ELF-1 (cell line): Measurements from ENCODE around the gene CLHC1.
A peak's percentile ranks its signal among the peaks of the same experiment; 100 is the strongest.
"Not testable (repeated sequence)": the region's sequence is repeated elsewhere in the genome, so short reads cannot be mapped to it uniquely, and the experiment has no call there.

Source experiments
- DNase-seq: peaks from one replicate; pipeline ENCODE4 v3.0.0-alpha.2; 2016; ENCODE audit warnings: low read depth, low spot score

The CLHC1 gene

DNA sequence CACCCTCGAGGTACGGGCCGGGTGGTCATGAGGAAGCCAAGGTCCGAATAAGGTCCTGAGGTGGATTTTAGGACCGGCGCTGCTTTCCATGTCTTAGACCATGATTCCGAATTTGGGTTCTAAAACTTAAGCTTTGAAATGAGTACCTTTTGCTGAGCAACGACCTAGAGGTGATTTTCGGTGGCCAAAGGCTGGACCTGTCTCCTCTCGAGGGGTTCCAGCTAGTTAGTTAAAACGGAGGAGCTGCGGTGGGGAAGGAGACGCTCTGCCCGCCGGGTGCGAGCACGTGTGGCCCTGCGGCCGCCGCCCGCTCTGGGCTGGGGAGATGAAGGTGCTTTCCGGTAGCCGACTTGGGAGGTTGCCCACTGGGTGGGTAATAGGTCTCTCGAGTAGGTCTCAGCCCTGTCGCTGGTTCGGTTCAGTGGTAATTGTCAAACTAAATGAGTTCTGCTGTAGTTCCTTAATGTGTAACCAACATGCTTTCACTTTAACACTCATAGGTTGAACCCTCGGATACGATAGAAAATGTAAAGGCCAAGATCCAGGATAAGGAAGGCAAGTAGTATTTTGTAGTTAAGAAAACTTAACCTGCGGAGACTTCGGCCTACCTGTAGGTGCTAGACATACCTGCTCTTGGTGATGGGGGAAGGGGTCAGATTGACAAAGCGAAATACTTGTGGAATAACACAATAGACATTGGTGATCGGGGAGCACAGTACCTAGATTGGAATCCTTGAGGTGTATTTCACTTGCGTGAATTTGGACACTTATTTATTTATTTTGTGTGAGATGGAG is 967 bp upstream of the CLHC1 start:
- peak; percentile 36 for DNase-seq

GRCh38 chr2:55231546-55232083 is 478 bp downstream of the CLHC1 start:
- DNase-seq: no peak

- no peak for DNase-seq
Measured at GRCh38 chr2:55230551-55230950, 1.5 kb downstream of the CLHC1 start.

DNA sequence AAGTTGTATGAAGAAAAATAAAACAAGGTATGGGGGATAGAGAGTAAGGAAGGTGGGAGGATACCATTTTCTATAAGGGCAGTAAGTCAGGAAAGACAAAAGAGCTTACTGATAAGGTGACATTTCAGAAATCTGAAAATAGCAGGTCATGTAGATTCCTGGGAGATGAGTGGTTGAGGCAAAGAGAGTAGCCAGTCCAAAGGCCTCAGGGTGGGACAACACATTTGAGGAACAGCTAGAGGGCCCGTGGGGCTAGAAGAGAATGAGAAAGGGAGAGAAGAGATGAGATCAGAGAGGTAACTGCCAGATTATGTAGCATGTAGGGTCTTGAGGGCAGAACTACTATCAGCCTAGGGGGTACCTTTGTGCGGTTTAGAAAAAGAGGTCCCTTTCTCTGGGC is 2.9 kb downstream of the CLHC1 start:
- no peak for DNase-seq

GRCh38 chr2:55228226-55228563 is 3.9 kb downstream of the CLHC1 start:
- DNase-seq: no peak

DNA sequence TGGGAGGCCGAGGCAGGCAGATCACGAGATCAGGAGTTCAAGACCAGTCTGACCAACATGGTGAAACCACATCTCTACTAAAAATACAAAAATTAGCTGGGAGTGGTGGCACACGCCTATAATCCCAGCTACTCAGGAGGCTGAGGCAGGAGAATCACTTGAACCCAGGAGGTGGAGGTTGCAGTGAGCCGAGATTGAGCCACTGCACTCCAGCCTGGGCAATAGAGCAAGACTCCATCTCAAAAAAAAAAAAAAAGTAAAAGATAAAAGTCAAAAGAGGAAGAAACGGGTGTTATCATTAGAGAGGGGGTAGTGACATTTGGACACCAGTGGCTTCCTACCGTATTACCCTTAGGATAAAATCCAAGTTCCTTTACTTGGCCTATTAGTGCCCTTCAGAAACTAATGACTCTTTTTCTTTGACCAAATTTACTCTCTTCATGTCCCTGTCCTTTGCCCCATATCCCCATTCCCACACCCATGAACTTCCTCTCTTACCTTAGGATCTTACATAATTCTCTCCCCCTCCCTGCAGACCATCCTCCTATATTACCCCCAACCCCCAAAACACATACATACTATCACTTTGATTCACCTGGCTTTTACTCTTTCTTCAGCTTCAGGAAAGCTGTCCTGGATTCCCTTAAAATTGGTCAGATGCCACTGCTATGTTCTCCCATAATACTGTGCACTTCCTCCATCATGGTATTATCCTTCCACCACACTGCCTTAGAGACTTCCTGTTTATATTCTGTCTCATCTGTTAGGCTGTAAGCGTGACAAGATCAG is 4.5 kb downstream of the CLHC1 start:
- DNase-seq: not testable (repeated sequence)

- DNase-seq: peak; percentile 62
Measured at GRCh38 chr2:55225481-55226020, 6.5 kb downstream of the CLHC1 start.

DNA sequence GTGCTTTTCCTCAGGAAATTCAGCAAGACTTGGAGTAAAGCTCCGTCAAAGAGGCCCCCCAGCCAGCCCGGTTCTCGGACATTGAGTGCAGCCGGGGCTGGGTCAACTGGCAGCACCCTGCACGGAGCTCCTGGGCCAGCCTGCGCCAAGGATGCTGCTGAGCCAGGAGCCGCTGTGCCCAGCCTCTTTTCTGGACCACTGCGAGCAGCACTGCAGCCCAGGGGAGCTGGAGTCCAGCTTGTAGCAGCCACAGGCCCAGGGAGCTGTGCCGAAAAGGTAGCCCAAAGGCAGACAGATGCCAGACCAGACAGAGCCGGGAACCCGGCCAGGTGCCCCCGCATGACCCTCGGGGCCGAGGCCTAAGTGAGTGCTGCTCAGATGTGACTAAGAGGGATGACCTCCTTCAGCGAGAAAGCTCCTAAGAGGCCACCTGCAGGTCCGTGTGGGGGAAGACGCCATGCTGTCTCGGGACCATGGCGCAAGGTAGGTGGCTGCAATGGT is 7.3 kb downstream of the CLHC1 start:
- peak; percentile 58 for DNase-seq

GRCh38 chr2:55223958-55224760 is 7.9 kb downstream of the CLHC1 start:
- peak; percentile 29 for DNase-seq

DNA sequence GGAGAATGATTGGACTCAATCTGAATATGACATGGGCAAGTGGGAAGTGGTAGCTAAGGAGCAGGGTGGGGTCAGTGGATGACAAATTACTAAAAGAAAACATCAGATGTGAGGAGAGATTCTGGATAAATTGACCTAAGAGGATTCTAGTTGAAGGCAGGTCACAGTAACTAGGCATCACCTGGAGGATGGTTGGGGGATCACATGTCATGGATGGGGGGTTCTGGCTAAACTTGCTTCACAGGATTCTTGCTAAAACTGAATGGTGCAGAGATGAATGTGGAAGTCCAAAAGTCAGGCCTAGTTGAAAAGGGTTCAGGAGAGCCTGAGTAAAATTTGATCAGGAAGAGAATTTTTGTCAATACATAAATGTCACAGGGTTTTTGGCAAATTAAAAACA is 18.3 kb downstream of the CLHC1 start:
- peak; percentile 17 for DNase-seq

- DNase-seq: no peak
Measured at GRCh38 chr2:55204950-55205349, 27.1 kb downstream of the CLHC1 start.

DNA sequence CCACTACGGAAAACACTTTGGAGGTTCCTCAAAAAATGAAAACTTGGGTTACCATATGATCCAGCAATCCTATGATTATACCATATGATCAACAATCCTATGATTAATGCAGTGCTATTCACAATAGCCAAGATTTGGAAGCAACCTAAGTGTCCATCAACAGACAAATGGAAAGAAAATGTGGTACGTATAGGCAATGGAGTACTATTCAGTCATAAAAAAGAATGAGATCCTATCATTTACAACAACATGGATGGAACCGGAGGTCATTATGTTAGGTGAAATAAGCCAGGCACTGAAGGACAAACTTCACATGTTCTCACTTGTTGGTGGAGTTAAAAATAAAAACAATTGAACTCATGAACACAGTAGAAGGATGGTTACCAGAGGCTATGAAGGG is 27.6 kb downstream of the CLHC1 start:
- DNase-seq: no peak

GRCh38 chr2:55200416-55200815 is 31.7 kb downstream of the CLHC1 start:
- DNase-seq: no peak

DNA sequence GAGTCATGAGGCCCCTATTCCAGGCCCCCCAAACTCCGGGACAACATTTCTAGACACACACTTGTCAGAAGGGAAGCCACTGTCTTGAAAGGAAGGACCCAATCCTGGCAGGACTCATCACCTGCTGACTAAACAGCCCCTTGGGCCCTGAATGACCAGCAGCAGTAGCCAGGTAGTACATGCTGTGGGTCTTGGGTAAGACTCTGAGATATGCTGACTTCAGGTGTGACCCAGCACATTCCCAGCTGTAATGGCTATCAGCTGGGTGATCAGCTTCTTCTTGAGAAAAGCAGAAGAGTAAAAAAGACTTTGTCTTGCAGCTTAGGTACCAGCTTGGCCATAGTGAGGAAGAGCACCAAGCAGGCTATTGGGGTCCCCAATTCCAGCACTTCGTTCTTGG is 35.6 kb downstream of the CLHC1 start:
- DNase-seq: no peak

DNA sequence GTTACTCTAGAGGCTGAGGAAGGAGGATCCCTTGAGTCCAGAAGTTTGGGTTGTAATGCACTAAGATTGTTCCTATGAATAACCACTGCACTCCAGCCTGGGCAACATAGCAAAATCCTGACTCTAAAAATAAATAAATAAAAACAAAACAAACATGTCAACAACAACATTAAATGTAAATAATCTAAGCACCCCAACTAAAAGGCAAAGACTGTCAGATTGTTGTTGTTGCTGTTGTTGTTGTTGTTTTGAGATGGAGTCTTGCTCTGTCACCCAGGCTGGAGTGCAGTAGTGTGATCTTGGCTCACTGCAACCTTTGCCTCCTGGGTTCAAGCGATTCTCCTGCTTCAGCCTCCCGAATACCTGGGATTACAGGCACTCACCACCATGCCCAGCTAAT is 40.2 kb downstream of the CLHC1 start:
- DNase-seq: not testable (repeated sequence)

- DNase-seq: not testable (repeated sequence)
Measured at GRCh38 chr2:55186837-55187236, 45.3 kb downstream of the CLHC1 start.

GRCh38 chr2:55180374-55180773 is 51.7 kb downstream of the CLHC1 start:
- DNase-seq: no peak

- no peak for DNase-seq
Measured at GRCh38 chr2:55176094-55176415, 56.0 kb downstream of the CLHC1 start.

- DNase-seq: no peak
Measured at GRCh38 chr2:55175254-55176093, 56.6 kb downstream of the CLHC1 start.

DNA sequence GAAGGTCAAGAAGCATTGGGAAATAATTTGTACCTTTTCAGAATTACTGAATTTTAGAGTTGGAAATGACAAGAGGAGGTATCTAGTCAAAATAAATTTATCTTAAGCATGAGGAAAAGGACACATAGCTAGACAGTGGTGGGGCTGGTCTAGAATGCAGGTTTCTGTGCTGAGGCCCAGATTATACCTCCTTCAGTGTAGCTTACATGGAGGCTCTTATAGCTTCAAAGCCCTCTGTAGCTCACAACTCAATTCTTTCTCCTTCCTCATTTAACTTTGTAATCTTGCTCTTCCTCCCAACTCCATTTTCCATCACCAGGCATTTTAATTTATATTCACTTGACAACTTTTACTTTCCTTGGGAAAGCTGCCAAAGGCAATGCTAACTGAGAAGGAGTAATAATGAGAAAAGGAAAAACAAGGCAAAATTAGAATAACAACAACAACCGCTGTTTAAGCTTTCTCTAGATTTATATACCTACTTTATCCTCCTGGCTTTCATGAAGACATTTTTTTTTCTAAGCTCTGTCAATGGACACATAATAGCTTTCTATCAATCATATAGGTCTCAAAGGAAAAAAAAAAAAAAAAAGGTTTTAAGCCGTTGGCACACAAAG is 58.5 kb downstream of the CLHC1 start:
- no peak for DNase-seq
